B cell (primary cell): ENCODE measurements around the gene TMOD1. TPM values are rescaled to one million over a fixed set of nuclear protein-coding genes. Genes with fewer than 3 reads are reported as not detected.

ENCODE experiments used
- ATAC-seq: fragments of 200-7000 bp; cut with Tn5 transposase; one replicate; pipeline ENCODE4 v1.10.0; 2021; ENCODE audit warnings: low read depth, mild to moderate bottlenecking, moderate number of reproducible peaks, moderate library complexity
- CTCF ChIA-PET: fragments of 350-600 bp; sonication (Branson Sonifier 250); formaldehyde crosslinking; loops from one replicate; lab custom pipeline; 2021; ENCODE audit warnings: antibody characterized with exemption, inconsistent platforms; lab: Charles Lee
- POLR2A ChIA-PET: fragments of 350-600 bp; sonication (Branson Sonifier 250); formaldehyde crosslinking; loops from one replicate; lab custom pipeline; 2021; ENCODE audit warnings: antibody characterized with exemption; lab: Charles Lee
- DNase-seq: peaks from one replicate; pipeline ENCODE4 v3.0.0; 2013
- H2AFZ ChIP-seq: 2 replicates; pipeline ENCODE4 v1.6.1; 2012; ENCODE audit warnings: mild to moderate bottlenecking, low read depth, low read length; ENCODE audit not compliant: insufficient read depth, poor library complexity, severe bottlenecking
- H3K27ac ChIP-seq, 2 donors: 1 replicate in 1 of 2; 2 replicates in 1 of 2; pipeline ENCODE4 v1.5.1; 2012 to 2013; ENCODE audit warnings: low read length in 2 of 2, mild to moderate bottlenecking in 2 of 2, moderate library complexity in 1 of 2
- H3K27me3 ChIP-seq, 4 experiments: fragments of 200-600 bp in 1 of 4; sonication (generic) in 1 of 4; replicated peaks in 1 of 4; 1 replicate in 2 of 4; 2 replicates in 2 of 4; pipeline versions ENCODE4 v1.6.1 to v1.7.0; 2013 to 2016; ENCODE audit warnings: low read length in 3 of 4, mild to moderate bottlenecking in 2 of 4, mixed read lengths in 1 of 4, moderate library complexity in 1 of 4; ENCODE audit not compliant: insufficient read depth in 4 of 4, control insufficient read depth in 3 of 4; ENCODE audit errors: control extremely low read depth in 1 of 4
- H3K36me3 ChIP-seq, 2 experiments: replicated peaks in 1 of 2; 1 replicate in 1 of 2; 2 replicates in 1 of 2; pipeline versions ENCODE4 v1.6.1 to v1.7.1; 2013; ENCODE audit warnings: low read length in 1 of 2; ENCODE audit not compliant: insufficient read depth in 2 of 2, control insufficient read depth in 1 of 2; ENCODE audit errors: control extremely low read depth in 1 of 2, extremely low read depth in 1 of 2
- H3K4me1 ChIP-seq, 2 donors: fragments of 200-600 bp in 1 of 2; sonication (generic) in 1 of 2; 1 replicate in 1 of 2; 2 replicates in 1 of 2; pipeline versions ENCODE4 v1.5.1 to v1.6.1; 2013 to 2017; ENCODE audit warnings: low read length in 2 of 2; ENCODE audit not compliant: control insufficient read depth in 2 of 2, insufficient read depth in 2 of 2
- H3K4me2 ChIP-seq: replicated peaks from 2 replicates; pipeline ENCODE3; 2012; ENCODE audit warnings: mild to moderate bottlenecking, low read depth, low read length; ENCODE audit not compliant: poor library complexity, severe bottlenecking
- H3K4me3 ChIP-seq, 5 experiments: fragments of 200-600 bp in 1 of 5; sonication (generic) in 1 of 5; 1 replicate in 3 of 5; 2 replicates in 2 of 5; pipeline versions ENCODE4 v1.5.1 to v1.7.0; 2011 to 2016; ENCODE audit warnings: low read length in 4 of 5, mild to moderate bottlenecking in 4 of 5, low read depth in 2 of 5, control low read depth in 1 of 5, moderate library complexity in 1 of 5; ENCODE audit not compliant: insufficient read depth in 1 of 5; ENCODE audit errors: control extremely low read depth in 1 of 5, extremely low read depth in 1 of 5
- H3K79me2 ChIP-seq: fragments of 200-600 bp; sonication (generic); one replicate; pipeline ENCODE4 v1.6.0; 2016; ENCODE audit warnings: low read length; ENCODE audit not compliant: control insufficient read depth, insufficient read depth
- H3K9ac ChIP-seq: fragments of 200-600 bp; sonication (generic); 2 replicates; pipeline ENCODE4 v1.6.1; 2017; ENCODE audit warnings: mild to moderate bottlenecking, low read length, moderate library complexity
- H3K9me3 ChIP-seq, 3 donors: one replicate each; pipeline versions ENCODE4 v1.6.1 to v1.7.1; 2013; ENCODE audit warnings: low read length in 2 of 3; ENCODE audit not compliant: control insufficient read depth in 2 of 3, insufficient read depth in 1 of 3; ENCODE audit errors: control extremely low read depth in 1 of 3
- H4K20me1 ChIP-seq: 2 replicates; pipeline ENCODE4 v1.6.0; 2012; ENCODE audit warnings: mild to moderate bottlenecking, low read length; ENCODE audit not compliant: insufficient read depth, control insufficient read depth, poor library complexity, severe bottlenecking
- H3K27ac Mint-ChIP-seq: one replicate; pipeline ENCODE4 v1.8.0; 2021; ENCODE audit warnings: mixed read lengths
- H3K27me3 Mint-ChIP-seq: one replicate; pipeline ENCODE4 v1.8.0; 2021; ENCODE audit warnings: mixed read lengths
- H3K4me1 Mint-ChIP-seq: one replicate; pipeline ENCODE4 v1.8.0; 2021; ENCODE audit warnings: mixed read lengths
- H3K4me3 Mint-ChIP-seq: one replicate; pipeline ENCODE4 v1.8.0; 2021; ENCODE audit warnings: mixed read lengths
- H3K9me3 Mint-ChIP-seq: one replicate; pipeline ENCODE4 v1.8.0; 2022; ENCODE audit warnings: mixed read lengths; ENCODE audit not compliant: insufficient read depth
- CTCF ChIP-seq: fragments of 200-600 bp; IDR thresholded peaks from one replicate; pipeline ENCODE4 v1.8.0; 2022; ENCODE audit warnings: antibody characterized with exemption, mild to moderate bottlenecking
- EZH2 ChIP-seq: IDR thresholded peaks from 2 replicates; pipeline ENCODE4 v1.6.1; 2012; ENCODE audit warnings: borderline replicate concordance, low read depth, mild to moderate bottlenecking, moderate library complexity, low read length; ENCODE audit not compliant: insufficient read depth, poor library complexity, severe bottlenecking
- WGBS: methylation state at CpG from one replicate; pipeline ENCODE4 v1.1.5; 2013; ENCODE audit warnings: missing lambda C conversion rate; ENCODE audit not compliant: insufficient coverage; 5-methylcytosine and 5-hydroxymethylcytosine counted together
- intact Hi-C: fragments of 100-400 bp; cut with micrococcal nuclease; formaldehyde crosslinking; loops from one replicate; pipeline ENCODE4 v1.10.0; 2022
- polyA plus RNA-seq: library from polyadenylated mRNA; depleted of rRNA; stranded (reverse); fragments of >200 nt; gene quantifications from 2 replicates; pipeline ENCODE4 v1.2.3, GENCODE V29; 2012
- total RNA-seq, 2 donors: library from RNA; stranded (reverse); fragments of 120-200 nt in 1 of 2; gene quantifications; 1 replicate in 1 of 2; 2 replicates in 1 of 2; pipeline versions ENCODE4 v1.2.3 to v1.2.4, GENCODE V29; 2013 to 2022

TMOD1 gene
- total and polyA plus RNA-seq, 2 donors (not counting 1 experiment from before 2014, with no cell fraction given) = 0.30 to 2.5 TPM

GRCh38 chr9:97501972-97502221 lies 431 bp downstream of the TMOD1 start:
- TF ChIP-seq CTCF (no peak), EZH2 (no peak)
- Histone ChIP-seq H3K36me3 (peaks cover 0 to 1% of the 10 kb centered on the region in 2 experiments), H3K27ac (no peak overlapping the region), H3K4me1 (peaks cover 16 to 20% of the 10 kb centered on the region in 2 donors), H3K9me3 (peaks cover 0 to 7% (median 0%) of the 10 kb centered on the region in 3 donors), H3K27me3 (peaks cover 0 to 48% (median 24%) of the 10 kb centered on the region in 4 experiments), H3K4me3 (peak overlapping the region in 3 of 5 experiments; percentile 45 to 60 (median 55)), H3K79me2 (no peaks in the 10 kb centered on the region), H4K20me1 (no peaks in the 10 kb centered on the region), H3K4me2 (peak overlapping the region; percentile 94), H2AFZ (peak overlapping the region; percentile 58), H3K9ac (peak overlapping the region; percentile 60)
- 2% methylated on average over 30 of the region's 30 CpGs for WGBS
- Mint-ChIP-seq H3K4me3 (peak overlapping the region; percentile 85), H3K9me3 (no peaks in the 10 kb centered on the region), H3K27me3 (peaks cover 37% of the 10 kb centered on the region), H3K27ac (no peak overlapping the region), H3K4me1 (peaks cover 21% of the 10 kb centered on the region)
- intact Hi-C loops = loop anchor here (2.0 kb wide), 1 partner anchor 89 kb away; the partner anchor contains the start of gene TDRD7
- POLR2A ChIA-PET = no interaction called here
- DNase-seq (no peak), ATAC-seq (peak; percentile 37)
- CTCF ChIA-PET = interaction anchor here (0.6 to 2.0 kb wide), 6 partner anchors 16 to 645 kb away, joined by 3 to 5 read pairs (median 4); no protein-coding TSS in a partner anchor

- H3K9me3 ChIP-seq = peaks cover 0 to 7% (median 0%) of the 10 kb centered on the region in 3 donors
- peak overlapping the region in 3 of 5 experiments; percentile 45 to 60 (median 55) for H3K4me3 ChIP-seq
- ChIA-PET CTCF (interaction anchor here (0.6 to 2.0 kb wide), 7 partner anchors 16 to 645 kb away, joined by 3 to 5 read pairs (median 3); no protein-coding TSS in a partner anchor), POLR2A (no interaction called here)
- peaks cover 0 to 48% (median 24%) of the 10 kb centered on the region in 4 experiments for H3K27me3 ChIP-seq
- H3K27ac Mint-ChIP-seq = no peak overlapping the region
- WGBS = 3% methylated on average over 47 of the region's 49 CpGs
- peak; percentile 48 for DNase-seq
- peak overlapping the region; percentile 94 for H3K4me2 ChIP-seq
- no peaks in the 10 kb centered on the region for H3K36me3 ChIP-seq
- H3K4me1 Mint-ChIP-seq = peaks cover 21% of the 10 kb centered on the region
- H3K9me3 Mint-ChIP-seq = no peaks in the 10 kb centered on the region
- peak overlapping the region; percentile 58 for H2AFZ ChIP-seq
- peaks cover 37% of the 10 kb centered on the region for H3K27me3 Mint-ChIP-seq
- intact Hi-C loops = no loop called here
- no peaks in the 10 kb centered on the region for H4K20me1 ChIP-seq
- H3K9ac ChIP-seq = peak overlapping the region; percentile 60
- ATAC-seq = peak; percentile 9
- no peaks in the 10 kb centered on the region for H3K79me2 ChIP-seq
- peak overlapping the region; percentile 85 for H3K4me3 Mint-ChIP-seq
- TF ChIP-seq CTCF = no peak
- TF ChIP-seq EZH2 = no peak
- peaks cover 16 to 20% of the 10 kb centered on the region in 2 donors for H3K4me1 ChIP-seq
- H3K27ac ChIP-seq = no peak overlapping the region
Measured at GRCh38 chr9:97502222-97502983, 937 bp downstream of the TMOD1 start.
